HG03175 (cell line): ENCODE results near the gene GDPD5.
A peak's percentile ranks its signal among the peaks of the same experiment; 100 is the strongest.

Source experiments
- ATAC-seq: cut with Tn5 transposase; IDR thresholded peaks from one replicate; pipeline ENCODE4 v1.9.1; 2021; ENCODE audit warnings: mild to moderate bottlenecking, moderate library complexity; ENCODE audit not compliant: unreplicated experiment

The GDPD5 gene

DNA sequence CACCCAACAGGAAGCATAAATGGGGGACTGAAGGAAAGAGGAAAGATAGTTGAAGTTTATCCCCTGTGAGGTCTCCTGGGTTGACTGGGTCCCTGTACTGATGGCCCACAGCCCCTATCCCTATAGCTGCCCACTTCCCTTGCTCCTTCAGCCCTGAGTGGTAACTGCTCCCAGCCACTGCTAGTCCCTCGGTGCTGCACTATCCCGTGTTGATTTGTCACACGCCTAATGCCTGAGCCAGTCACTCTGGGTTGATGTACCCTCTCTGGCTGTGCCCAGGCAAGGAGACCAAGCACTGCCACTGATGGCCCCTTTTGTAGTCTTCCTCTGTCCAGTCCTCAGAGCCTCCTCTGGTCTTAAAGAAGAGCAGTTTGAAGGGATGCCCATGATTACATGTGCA lies 9.6 kb downstream of the GDPD5 start:
- ATAC-seq: no peak

DNA sequence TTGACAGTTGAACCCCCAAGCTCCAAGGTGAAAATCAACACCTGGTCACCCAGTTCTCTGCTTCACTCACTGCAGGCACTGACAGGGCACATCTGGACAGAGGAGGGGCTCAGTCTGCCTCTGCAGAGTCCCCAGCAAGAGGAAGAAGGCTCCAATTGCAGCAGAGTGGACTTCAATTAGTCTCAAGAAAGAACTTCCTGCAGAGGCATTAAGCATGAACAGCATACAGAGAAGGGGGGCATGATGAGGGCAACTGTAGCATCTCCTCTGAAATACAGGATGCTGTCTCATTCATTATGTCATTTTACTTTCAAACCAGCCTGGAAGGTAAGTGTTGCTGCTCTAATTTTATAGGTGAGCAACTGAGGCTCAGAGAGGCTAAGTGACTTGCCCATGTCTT lies 11.1 kb downstream of the GDPD5 start:
- ATAC-seq: no peak

DNA sequence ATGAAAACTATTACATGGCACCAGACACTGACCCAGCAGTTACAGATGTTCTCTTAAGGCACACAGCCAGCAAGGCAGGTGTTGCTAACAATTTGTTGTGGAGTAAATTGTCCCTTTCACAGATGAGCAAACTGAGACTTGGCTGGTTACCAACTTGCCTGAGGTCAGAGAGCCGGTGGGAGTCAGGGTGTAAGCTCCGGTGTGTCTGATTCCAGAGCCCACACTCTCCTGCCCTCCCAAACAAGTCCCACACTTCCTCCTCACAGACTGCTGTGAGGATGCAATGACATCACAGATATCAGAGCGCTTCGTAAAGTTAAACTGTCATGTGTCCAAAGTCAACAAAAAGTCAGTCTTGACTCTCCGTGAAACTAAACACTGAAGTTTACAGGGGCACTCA lies 12.5 kb downstream of the GDPD5 start:
- ATAC-seq: no peak

DNA sequence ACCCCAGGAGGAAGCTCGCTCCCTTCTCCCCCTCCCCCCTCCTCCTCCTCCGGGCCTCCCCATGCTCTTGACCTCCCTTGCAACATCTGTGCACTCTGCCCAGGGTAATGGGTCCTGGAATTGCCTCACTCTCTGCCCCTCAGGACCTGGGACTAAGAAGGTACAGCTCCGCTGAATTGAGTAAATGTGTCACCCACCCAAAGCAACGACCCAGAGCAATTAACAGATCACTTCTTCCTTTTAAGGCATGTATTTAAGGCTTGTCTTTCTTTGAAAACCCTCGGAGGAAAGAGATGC lies 15.1 kb downstream of the GDPD5 start:
- no peak for ATAC-seq

DNA sequence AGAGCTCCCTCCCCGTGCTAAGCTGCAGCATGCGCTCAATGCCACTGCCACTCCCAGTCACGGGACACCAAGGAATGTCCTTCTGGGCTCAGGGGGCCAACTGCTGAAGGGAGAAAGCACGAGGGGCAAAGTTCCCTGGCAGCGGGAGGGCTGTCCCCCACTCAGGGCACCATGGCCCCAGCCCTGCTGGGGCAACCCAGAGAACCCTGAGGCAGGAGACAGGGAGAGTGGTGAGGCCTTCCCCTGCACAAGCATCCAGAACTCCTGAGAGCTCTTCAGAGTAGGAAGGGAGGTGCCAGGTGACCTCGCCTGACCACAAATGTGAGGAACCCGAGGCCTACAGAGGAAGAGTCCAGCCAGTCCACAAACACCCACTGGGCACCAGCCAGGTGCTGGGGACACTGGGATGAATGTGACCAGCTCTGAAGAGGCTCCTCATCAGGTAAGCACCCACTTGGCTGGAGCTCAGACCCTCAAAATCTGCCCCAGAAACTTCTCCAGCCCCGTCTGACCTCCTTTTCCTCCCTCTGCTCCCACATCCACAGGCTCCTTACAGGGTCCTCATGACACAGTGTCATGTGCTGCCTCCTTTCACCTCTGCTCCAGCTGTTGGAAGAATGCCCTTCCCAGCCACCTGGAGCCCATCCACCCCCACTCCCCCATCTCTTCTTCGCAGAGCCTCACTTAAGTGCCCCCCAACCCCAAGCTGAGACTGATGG lies 15.6 kb downstream of the GDPD5 start:
- ATAC-seq: no peak

DNA sequence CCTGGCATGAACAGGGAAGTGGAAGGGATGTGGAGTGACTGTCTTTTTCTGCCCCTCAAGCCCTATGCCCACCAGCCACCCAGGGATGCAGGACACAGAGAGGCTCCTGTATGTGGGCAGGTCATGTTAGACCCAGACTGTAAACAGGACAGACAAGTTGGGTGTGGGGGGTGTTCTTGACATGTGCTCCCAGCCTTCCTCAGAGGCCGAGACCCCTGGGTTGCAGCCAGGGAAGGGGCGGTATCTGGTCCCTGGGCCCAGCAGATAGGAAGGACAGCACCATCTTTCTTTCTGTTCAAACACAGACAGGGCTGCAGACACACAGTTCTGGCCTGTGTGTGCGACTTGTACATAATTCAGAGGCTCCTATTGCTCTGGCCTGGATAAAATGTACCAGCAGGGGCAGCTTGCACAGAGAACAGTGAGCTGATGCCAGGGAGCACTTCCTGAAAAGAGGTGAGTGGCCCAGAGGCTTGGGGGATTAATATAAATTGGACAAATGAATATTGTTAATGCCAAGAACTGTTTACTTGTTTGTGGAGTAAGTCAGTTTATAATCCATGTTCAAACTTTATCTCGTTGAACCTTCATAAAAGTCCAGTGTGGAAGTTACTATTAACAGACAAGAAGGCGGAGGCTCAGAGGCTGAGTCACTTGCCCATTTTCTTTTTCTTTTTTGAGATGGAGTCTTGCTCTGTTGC lies 16.6 kb downstream of the GDPD5 start:
- ATAC-seq: no peak

DNA sequence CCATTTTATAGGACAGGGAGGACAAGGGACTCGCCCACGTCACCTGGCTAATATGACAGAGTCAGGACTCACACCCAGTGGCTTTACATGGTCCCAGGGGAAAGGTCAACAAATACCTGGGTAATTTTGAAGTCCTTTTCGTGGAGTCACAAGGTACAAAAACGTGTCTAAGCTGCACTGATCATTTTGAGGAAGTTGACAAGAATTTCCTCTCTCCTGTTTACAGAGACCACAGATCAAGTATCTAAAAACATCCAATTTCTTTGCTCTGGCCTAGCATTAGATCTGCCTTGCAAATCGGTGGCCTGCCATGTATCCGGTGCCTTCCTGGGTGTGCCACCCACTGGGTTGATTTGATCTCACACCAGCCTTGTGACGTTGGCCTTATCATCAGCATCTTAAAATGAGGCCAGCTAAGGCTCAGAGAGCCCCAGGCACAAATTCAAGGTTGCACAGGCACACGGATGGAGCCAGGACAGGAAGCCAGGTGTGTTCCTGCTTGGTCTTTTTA lies 17.6 kb downstream of the GDPD5 start:
- peak; percentile 45 for ATAC-seq

DNA sequence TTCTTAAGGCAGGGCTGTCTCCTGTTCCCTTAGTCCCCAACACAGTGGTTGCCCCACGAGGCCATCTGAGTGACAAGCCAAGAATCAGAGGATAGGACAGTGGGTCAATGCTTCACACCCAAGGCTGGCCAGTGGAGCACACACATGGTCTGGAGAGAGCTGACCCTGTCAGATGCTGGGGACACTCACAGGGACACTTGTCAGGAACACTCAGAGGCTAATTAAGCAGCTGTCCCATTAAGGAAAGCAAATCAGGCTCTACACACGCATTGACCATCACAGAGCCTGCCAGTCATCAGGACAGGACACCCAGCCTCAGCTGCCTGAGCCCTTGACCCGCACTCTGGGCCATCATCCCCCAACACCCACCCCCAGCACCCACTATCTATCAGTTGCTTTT lies 18.2 kb downstream of the GDPD5 start:
- no peak for ATAC-seq

DNA sequence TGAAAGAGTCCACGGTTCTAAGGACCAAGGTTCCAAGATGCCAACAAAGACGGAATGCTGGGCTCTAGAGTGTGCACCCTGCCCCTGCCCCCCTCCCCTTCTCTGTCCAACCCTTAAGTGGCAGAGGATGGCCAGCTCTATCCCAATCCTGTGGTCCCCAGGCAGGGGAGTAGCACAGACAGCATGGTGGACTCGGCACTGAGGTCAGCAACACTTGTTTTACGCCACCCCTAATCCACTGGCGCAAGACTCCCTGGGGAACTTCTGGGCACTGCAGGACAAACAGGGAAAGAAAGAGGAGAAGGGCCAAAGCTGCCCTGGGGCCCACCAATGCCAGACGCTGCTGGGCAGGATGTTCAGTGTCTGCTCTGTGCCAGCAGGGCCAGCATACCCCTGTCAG lies 18.9 kb downstream of the GDPD5 start:
- ATAC-seq: no peak

DNA sequence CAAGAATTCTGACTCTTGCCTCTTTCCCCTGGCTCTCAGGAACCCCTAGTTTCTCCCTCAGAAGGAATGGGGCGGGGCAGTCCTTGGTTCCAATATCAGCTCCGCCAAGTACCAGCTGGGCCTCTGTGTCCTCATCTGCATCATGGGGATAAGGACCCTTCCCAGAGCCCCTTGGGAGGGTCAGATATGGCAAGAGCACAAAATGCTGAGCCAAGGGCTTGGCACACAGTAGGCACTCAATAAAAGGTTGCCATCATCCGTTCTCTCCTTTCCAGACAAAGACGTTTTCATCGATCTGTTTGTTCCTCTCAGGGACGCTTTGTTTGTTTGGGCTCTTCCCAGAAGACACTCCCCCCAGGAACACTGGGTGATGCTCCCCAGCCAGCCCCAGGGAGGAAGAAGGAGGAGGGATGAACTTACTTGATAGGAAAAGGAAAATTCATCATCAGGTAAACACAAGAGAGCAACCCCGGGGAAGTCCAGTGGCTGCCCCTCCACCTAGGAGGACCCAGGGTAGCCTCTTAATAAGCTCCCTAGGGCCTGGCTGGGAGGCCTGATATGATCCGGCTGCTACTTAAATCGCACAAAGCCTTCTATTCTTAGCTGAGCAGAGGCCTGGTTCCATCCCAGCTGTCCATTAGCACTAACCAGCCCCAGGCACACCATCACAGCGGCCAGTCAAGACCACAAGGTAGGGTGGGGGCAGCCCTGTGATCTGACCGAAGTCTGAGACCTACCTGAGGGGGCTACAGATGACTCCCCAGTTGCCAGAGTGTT lies 19.6 kb downstream of the GDPD5 start:
- no peak for ATAC-seq

DNA sequence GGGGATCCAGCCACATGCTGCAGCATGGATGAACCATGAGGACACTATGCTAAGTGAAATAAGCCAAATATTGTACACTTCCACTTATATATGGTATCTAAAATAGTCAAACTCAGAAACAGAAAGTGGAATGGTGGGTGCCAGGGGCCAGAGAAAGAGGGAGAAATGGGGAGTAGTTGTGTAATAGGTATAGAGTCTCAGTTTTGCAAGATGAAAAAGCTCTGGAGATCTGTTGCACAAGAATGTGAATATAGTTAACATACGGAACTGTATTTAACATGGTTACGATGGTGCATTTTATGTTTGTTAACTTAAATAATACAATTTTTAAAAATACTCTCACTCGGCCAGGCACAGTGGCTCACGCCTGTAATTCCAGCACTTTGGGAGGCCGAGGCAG lies 21.2 kb downstream of the GDPD5 start:
- no peak for ATAC-seq

DNA sequence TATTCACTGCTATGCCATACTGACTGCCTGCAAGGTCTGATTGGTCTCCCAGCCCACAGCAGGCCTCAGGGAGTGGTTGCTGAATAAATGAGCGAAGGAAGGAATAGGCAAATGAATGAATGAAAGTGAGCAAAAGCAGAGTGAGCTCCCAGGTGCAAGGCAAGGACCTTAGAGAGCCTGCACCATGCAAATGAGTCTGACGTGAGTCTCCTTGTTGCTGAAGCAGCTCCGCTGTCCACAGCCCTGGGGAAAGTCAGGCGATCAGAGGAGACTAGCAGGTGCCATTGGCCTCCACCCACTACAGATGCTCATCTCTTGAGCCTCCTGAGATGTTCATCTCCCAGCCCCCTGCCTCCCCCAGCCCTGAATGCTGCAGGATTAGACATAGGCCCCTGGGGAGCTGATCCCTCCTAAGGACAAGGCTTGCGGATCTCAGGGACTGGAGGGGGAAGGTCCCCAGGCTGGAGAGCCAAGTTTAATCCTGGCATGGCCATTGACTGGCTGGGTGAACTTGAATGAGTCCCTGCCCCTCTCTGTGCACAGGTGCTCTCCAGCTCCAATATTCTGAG lies 22.1 kb downstream of the GDPD5 start:
- ATAC-seq: no peak

DNA sequence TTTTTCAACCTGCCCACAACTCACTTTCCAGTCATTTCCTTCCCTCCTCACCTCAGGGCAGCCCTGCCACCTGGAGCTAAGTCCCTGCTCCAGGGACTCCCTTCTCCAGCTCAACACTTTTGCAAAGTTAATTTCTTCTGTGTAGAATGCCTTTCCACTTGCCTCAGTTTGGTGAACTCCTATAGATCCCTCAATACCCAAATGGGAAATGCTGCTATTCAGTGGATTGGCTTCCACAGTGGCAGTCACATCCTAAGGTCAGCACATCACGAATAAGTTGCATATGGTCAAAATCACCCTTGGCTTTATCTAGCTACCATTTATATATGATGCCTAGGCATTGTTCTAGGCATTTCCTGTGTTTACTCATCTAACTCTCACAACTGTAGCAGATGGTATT lies 23.6 kb downstream of the GDPD5 start:
- no peak for ATAC-seq

DNA sequence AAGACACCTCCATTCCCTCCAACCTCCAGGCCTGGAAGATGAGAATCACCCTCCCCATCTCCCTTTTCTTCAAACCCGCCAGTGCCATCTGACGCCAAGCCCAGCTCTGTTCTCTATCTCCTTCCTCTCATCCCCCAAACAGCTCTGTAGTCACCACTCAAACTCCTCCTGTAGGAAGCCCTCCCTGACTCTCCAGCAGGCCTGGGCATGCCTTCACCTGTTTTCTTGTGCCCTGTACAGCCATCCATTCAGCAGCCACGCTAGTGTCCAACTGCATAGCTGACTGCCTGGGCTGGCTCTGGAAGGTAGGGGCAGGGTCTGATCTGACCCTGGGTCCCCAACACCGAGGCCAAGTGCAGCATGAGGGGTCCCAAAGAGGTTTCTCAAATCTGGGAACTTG lies 25.0 kb downstream of the GDPD5 start:
- ATAC-seq: no peak

DNA sequence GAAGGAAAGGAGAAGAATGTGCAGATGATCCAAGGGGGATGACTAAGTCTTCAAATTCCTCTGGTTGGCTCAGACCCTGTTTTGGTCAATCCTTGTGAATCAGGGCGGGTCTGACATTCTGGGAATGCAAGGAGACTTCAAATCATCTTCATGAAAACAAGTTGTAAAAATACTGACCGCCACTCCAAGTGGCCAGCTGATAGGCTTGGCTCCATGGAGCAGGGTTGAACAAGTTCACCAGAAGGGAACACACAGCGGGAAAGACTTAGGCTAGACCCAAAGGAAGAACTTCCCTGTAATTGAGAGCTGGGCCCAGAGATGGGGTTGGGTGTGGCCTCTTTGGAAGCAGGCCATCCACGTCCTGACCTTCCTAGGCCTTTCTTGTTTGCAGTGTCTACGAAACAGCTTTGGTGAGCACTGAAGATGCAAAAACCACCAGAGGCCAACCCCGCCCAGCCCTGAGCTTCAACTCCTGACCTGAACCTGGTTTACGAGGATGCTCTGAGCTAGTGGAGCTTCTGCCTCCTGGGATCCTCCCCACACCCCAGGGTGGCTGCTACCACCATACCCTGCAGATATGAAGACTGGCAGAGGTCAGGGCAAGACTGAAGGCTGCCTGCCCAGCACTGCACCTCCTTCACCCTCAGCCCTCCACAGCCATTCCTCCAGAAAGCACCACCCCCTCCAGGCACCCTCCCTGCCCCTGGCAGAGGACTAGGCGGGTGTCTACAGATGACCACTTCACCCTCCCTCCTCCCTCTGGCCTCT lies 26.1 kb downstream of the GDPD5 start:
- ATAC-seq: no peak

DNA sequence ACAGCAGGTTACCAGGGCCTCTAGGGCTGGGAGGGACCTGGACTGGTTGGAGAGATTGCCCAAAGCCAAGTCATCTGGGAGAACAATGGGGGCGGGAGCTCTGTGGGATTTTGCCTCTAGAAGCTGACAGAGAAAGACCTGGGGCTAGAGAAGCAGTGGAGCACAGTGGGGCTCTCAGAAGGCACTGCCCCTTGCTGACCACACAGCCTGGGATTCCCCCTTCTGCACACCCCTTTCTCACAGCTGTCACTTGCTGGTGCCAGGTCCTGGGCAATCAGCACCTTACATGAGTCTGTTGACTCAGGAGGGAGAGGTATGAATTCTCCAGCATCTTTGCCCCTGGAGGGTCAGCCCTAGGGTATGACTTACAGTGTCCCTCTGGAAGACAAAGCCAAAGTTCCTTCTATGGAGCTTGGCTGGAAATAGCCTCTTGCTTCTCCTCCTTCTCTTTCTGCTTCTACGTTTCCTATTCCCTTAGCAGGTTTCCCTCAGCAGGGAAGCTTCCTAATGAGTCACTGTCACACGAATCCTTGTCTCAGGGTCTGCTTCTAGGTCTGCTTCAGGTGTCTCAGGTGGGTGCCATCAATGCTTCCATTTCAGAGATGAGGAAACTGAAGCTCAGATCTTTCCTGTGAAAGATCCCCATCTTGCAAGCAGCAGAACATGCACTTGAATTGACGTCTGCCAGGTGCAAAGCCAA lies 27.0 kb downstream of the GDPD5 start:
- no peak for ATAC-seq

DNA sequence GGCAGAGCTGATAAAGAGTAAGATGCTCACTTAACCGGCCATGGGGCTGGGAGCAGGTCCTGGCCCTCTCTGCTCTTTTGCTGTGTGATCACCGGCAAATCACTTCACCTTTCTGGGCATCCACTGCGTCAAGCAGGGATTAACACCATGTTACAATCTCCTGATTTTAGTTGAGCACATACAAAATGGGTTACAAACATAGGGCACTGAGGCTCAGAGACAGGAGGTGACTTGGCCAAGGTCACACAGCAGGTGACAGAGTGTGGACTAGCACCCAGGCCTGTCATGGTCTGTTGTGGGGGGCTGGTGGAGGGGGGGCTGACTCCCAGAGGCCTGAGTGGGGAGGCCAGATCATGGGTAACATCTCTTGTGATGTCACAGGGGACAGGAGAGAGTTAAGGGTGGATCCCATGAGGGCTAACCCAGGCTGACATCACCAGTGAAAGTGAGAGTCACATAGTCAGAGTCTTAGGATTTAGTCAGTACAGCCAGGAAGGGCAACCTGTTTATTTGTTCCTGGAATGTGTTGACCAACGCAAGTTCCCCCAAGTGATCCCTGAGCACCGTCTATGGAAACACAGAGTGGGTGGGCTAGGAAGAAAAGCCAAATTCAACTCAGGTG lies 27.8 kb downstream of the GDPD5 start:
- ATAC-seq: no peak

DNA sequence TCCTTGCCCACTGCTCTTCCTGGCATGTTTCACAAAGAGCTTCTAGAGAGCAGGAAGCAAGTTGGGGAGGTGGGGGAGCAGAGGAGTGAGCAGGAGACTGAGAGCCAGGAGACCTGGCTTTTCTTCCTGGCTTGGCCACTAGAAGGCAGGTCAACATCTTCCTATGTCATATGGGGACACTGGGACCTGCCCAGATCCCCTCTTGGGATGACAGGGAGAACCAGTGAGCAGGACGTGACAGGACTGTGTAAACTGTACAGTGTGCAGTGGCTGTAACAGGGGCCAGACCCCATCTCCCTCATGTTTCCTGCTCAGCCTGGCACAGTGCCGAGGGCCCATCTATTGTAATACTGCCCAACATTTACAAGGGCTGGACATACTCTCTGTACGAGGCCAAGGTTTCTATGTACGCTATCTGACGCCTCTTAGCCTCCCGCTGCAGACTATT lies 29.4 kb downstream of the GDPD5 start:
- no peak for ATAC-seq

DNA sequence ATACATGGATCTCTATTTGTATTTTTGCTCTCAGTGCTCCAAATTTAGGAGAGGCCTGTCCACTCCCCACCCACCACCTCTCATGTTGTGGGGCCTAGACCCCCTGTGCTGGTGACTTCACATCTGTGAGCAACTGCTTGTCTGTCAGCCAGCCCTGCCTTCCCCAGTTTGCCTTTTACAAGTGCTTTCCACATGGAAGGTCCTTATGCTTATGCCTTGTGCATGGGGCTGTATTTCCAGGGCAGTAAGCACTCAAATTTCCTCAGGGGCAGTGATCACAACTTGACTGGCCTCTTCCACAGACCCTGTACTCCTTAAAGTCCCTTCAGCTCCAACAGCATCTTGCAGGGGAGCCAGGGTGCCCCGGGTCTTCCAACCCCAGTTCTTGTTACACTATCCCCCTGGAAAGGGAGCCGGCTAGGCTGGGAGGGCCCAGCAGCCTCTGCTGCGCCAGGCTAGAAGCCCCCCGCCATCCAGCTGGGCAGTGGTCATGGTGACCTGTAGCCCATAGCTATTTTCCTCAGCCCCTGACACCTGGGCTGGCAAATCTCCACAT lies 29.9 kb downstream of the GDPD5 start:
- no peak for ATAC-seq
